Stimulated activated memory B cell treated with anti-CD40 and anti-IgM and Interleukin-4, amounts not matched to agents 10 μg/mL and 1 μg/mL and 100 μg/mL, for 72 hours (primary cell): ENCODE measurements around the gene USP1.
A peak's percentile ranks its signal among the peaks of the same experiment; 100 is the strongest.

ENCODE experiments used
- ATAC-seq: fragments of 150-1000 bp; cut with Tn5 transposase; 2 replicates; pipeline ENCODE4 v1.10.0; 2021
- H3K27ac Mint-ChIP-seq: one replicate; pipeline ENCODE4 v1.8.0; 2022; ENCODE audit warnings: mild to moderate bottlenecking, mixed read lengths
- H3K27me3 Mint-ChIP-seq: one replicate; pipeline ENCODE4 v1.8.0; 2022; ENCODE audit warnings: mixed read lengths
- H3K36me3 Mint-ChIP-seq: one replicate; pipeline ENCODE4 v1.8.0; 2022; ENCODE audit warnings: mixed read lengths
- H3K4me1 Mint-ChIP-seq: one replicate; pipeline ENCODE4 v1.8.0; 2022; ENCODE audit warnings: mixed read lengths
- H3K4me3 Mint-ChIP-seq: one replicate; pipeline ENCODE4 v1.8.0; 2022; ENCODE audit warnings: mild to moderate bottlenecking, moderate library complexity, mixed read lengths
- H3K9me3 Mint-ChIP-seq: one replicate; pipeline ENCODE4 v1.8.0; 2022; ENCODE audit warnings: mixed read lengths

USP1 gene

GRCh38 chr1:62439652-62440371 is 3.0 kb downstream of the USP1 start:
- Mint-ChIP-seq H3K27ac (peak overlapping the region; percentile 60), H3K36me3 (peaks cover 24% of the 10 kb centered on the region), H3K4me3 (peak overlapping the region; percentile 46), H3K9me3 (peaks cover 3% of the 10 kb centered on the region), H3K4me1 (peaks cover 51% of the 10 kb centered on the region), H3K27me3 (no peaks in the 10 kb centered on the region)
- no peak for ATAC-seq

GRCh38 chr1:62444701-62445100 is 7.9 kb downstream of the USP1 start:
- no peaks in the 10 kb centered on the region for H3K9me3 Mint-ChIP-seq
- H3K4me1 Mint-ChIP-seq = peaks cover 35% of the 10 kb centered on the region
- ATAC-seq = no peak
- no peak overlapping the region for H3K27ac Mint-ChIP-seq
- no peaks in the 10 kb centered on the region for H3K27me3 Mint-ChIP-seq
- peaks cover 44% of the 10 kb centered on the region for H3K36me3 Mint-ChIP-seq
- no peak overlapping the region for H3K4me3 Mint-ChIP-seq

DNA sequence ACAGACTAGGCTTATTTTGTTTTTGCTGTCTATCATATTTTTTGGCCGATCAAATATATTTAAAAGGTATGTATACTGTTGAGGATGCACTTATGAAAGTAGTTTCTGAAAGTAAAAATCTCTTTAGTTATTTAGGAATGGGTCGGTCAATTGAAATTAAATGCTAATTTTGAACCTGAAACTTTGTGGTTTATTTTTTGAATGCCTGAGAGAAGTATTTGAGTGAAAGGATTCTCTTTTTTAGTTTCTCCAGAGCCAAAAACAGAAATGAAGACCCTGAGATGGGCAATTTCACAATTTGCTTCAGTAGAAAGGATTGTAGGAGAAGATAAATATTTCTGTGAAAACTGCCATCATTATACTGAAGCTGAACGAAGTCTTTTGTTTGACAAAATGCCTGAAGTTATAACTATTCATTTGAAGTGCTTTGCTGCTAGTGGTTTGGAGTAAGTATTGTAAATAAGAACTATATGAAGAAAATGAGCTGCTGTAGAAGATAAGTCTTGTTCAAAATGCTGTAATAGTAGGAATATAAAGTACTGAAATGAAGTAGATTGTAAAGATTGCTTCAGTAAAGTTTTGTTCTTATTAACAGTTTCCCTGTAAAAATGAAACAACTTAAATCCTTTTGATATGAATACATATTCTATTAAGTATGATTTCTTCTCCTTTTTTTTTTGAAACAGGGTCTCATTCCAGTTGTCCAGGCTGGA is 11.5 kb downstream of the USP1 start:
- Mint-ChIP-seq H3K27ac (peak overlapping the region; percentile 53), H3K4me1 (peaks cover 12% of the 10 kb centered on the region), H3K36me3 (peaks cover 55% of the 10 kb centered on the region), H3K27me3 (no peaks in the 10 kb centered on the region), H3K9me3 (no peaks in the 10 kb centered on the region), H3K4me3 (no peak overlapping the region)
- ATAC-seq = no peak

DNA sequence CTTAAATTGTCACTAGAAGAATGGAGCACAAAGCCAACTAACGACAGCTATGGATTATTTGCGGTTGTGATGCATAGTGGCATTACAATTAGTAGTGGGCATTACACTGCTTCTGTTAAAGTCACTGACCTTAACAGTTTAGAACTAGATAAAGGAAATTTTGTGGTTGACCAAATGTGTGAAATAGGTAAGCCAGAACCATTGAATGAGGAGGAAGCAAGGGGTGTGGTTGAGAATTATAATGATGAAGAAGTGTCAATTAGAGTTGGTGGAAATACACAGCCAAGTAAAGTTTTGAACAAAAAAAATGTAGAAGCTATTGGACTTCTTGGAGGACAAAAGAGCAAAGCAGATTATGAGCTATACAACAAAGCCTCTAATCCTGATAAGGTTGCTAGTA is 13.5 kb downstream of the USP1 start:
- Mint-ChIP-seq H3K4me1 (no peaks in the 10 kb centered on the region), H3K36me3 (peaks cover 54% of the 10 kb centered on the region), H3K27me3 (no peaks in the 10 kb centered on the region), H3K4me3 (no peak overlapping the region), H3K9me3 (no peaks in the 10 kb centered on the region), H3K27ac (no peak overlapping the region)
- ATAC-seq = no peak

DNA sequence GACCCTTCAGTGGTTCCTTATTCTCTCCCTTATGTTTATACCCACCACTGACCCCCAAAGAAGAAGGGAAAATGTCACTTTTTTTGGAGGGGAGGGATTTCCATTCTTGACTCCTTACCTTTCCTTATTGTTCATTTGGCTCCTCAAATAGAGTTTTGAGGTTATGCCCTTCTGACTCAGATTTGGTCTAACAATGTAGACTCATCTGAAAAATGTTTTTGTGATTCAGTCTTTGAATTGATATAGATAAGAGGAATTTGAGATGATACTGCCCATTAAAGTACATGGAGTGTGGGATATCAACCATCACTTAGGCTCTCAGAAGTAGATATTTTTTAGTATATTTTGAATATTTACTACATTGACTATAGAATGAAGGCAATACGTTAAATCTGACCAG is 16.1 kb downstream of the USP1 start:
- no peaks in the 10 kb centered on the region for H3K9me3 Mint-ChIP-seq
- peaks cover 43% of the 10 kb centered on the region for H3K36me3 Mint-ChIP-seq
- H3K4me1 Mint-ChIP-seq = no peaks in the 10 kb centered on the region
- no peak overlapping the region for H3K27ac Mint-ChIP-seq
- H3K4me3 Mint-ChIP-seq = no peak overlapping the region
- no peaks in the 10 kb centered on the region for H3K27me3 Mint-ChIP-seq
- no peak for ATAC-seq

- peaks cover 19% of the 10 kb centered on the region for H3K36me3 Mint-ChIP-seq
- H3K27ac Mint-ChIP-seq = no peak overlapping the region
- no peak for ATAC-seq
- no peaks in the 10 kb centered on the region for H3K27me3 Mint-ChIP-seq
- H3K4me1 Mint-ChIP-seq = no peaks in the 10 kb centered on the region
- H3K9me3 Mint-ChIP-seq = no peaks in the 10 kb centered on the region
- H3K4me3 Mint-ChIP-seq = no peak overlapping the region
These were observed 21.1 kb downstream of the USP1 start for GRCh38 chr1:62457955-62458354.

DNA sequence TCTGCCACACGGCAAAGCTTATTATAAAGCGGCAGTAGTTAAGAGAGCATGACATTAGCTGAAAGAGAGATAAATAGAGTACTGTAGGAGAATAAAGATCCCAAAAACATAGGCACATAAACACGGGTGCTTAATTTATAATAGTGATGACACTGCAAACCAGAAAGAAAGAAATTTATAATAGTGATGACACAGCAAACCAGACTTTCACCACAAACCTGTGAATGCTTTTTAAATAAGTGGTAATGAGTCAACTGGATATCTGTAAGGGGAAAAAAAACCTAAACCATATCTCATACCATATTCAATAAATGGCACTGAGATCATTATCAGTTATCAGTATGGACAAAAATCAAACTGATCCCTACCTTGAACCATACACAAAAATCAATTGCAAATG is 25.5 kb downstream of the USP1 start:
- Mint-ChIP-seq H3K9me3 (no peaks in the 10 kb centered on the region), H3K4me1 (no peaks in the 10 kb centered on the region), H3K27me3 (no peaks in the 10 kb centered on the region), H3K4me3 (no peak overlapping the region), H3K27ac (no peak overlapping the region), H3K36me3 (peaks cover 26% of the 10 kb centered on the region)
- no peak for ATAC-seq

GRCh38 chr1:62467092-62467491 is 30.2 kb downstream of the USP1 start:
- H3K4me3 Mint-ChIP-seq = no peak overlapping the region
- H3K4me1 Mint-ChIP-seq = no peaks in the 10 kb centered on the region
- peaks cover 7% of the 10 kb centered on the region for H3K9me3 Mint-ChIP-seq
- no peaks in the 10 kb centered on the region for H3K27me3 Mint-ChIP-seq
- H3K27ac Mint-ChIP-seq = no peak overlapping the region
- peaks cover 67% of the 10 kb centered on the region for H3K36me3 Mint-ChIP-seq
- ATAC-seq = no peak

DNA sequence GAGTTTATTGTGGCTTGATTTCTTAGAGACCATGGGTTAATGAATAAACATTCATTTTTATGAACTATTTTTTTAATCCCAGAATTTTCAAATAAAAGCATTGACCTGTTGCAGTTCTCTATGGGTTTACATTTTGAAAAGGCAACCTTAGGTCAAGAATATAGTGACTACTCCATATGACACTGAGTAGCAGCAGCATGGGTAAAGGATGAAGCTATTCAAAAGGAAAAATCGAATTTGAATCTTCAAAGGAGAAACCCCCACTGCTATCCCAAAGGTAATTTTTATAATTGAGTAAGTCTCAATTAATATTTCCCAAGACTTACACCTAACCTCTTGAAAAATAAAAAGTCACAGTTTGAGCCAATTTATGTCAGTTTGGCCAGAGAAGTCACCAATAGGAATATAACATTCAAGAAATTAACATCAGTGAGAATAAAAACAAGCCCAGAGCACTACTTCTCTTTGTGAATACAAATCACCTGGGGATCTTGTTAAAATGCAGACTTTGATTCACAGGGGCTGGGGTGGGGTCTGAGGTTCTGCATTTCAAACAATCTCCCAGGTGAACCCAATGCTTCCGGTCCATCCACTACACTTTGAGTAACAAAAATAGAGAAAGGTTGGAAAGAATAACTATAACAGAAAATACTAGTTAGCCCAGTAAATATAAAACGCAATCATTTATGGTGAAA is 39.8 kb downstream of the USP1 start:
- H3K27me3 Mint-ChIP-seq = no peaks in the 10 kb centered on the region
- H3K27ac Mint-ChIP-seq = no peak overlapping the region
- H3K4me1 Mint-ChIP-seq = no peaks in the 10 kb centered on the region
- no peaks in the 10 kb centered on the region for H3K9me3 Mint-ChIP-seq
- H3K4me3 Mint-ChIP-seq = no peak overlapping the region
- no peak for ATAC-seq
- peaks cover 46% of the 10 kb centered on the region for H3K36me3 Mint-ChIP-seq

DNA sequence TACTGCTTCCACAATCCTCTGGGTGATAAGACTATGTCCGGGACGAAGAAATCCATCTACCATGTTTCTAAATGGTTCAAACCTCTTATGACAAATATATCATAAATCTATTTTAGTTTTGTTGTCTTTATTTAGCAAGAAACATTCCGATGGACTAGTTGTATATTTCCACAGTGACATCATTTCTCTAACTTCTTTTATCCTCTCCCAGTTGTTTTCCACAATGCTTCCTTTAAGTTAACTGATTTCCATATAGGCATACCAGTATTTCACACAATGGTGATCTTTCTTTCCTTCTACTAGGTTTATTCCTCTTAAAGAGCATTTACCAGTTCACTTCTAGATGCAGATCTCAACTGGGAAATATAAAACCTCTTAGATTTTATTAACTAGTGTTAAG is 44.8 kb downstream of the USP1 start:
- H3K4me3 Mint-ChIP-seq = no peak overlapping the region

GRCh38 chr1:62484824-62485468 is 48.1 kb downstream of the USP1 start:
- no peak for ATAC-seq
- Mint-ChIP-seq H3K27ac (peak overlapping the region; percentile 62), H3K9me3 (no peaks in the 10 kb centered on the region), H3K4me3 (peak overlapping the region; percentile 65), H3K27me3 (no peaks in the 10 kb centered on the region), H3K36me3 (peaks cover 30% of the 10 kb centered on the region), H3K4me1 (peaks cover 15% of the 10 kb centered on the region)

More for the DNA sequence above, 44.8 kb downstream of the USP1 start:
- H3K27ac Mint-ChIP-seq = no peak overlapping the region
- H3K27me3 Mint-ChIP-seq = no peaks in the 10 kb centered on the region
- peaks cover 15% of the 10 kb centered on the region for H3K4me1 Mint-ChIP-seq
- no peak for ATAC-seq
- no peaks in the 10 kb centered on the region for H3K9me3 Mint-ChIP-seq
- peaks cover 28% of the 10 kb centered on the region for H3K36me3 Mint-ChIP-seq

DNA sequence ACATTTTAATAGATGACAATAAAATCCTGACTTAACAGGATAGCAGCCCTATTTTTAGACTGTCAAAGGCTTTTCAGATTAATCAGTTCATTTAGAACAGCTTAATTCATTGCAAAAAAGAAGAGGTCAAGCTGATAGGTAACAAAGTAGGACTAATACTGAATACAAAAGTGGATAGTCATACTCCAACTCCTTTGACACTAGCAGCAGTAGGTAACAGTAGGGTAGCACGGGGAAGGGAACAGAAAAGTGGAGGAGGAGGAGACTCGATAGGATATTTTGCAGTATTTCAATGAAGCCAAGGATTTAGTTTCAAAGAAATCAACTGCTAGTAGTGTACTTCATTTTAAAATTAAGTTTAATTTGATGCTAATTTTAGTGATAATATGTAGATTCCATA is 51.1 kb downstream of the USP1 start:
- Mint-ChIP-seq H3K4me1 (peaks cover 15% of the 10 kb centered on the region), H3K27ac (no peak overlapping the region), H3K27me3 (no peaks in the 10 kb centered on the region), H3K9me3 (no peaks in the 10 kb centered on the region), H3K4me3 (no peak overlapping the region), H3K36me3 (peaks cover 21% of the 10 kb centered on the region)
- no peak for ATAC-seq

DNA sequence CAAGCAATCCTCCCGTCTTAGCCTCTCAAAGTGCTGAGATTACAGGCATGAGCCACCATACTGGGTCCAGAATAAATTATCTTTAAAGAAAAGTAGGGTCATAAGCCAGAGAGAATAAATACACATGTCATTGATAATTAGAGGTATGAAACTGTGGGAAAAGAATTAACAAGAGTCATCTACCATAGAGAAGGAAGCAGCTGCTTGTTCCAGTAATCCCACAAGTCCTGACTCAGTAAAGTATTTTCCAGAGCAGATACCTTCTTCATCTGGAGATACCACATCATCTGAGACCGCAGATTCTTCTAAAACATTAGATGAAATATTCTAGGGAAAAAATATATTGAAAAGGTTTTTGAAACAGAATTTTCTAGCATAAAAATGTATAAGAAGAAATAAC is 55.7 kb downstream of the USP1 start:
- Mint-ChIP-seq H3K4me1 (no peaks in the 10 kb centered on the region), H3K27me3 (no peaks in the 10 kb centered on the region), H3K9me3 (no peaks in the 10 kb centered on the region), H3K36me3 (peaks cover 34% of the 10 kb centered on the region), H3K27ac (no peak overlapping the region), H3K4me3 (no peak overlapping the region)
- ATAC-seq = no peak

GRCh38 chr1:62493656-62494055 is 56.8 kb downstream of the USP1 start:
- no peaks in the 10 kb centered on the region for H3K4me1 Mint-ChIP-seq
- H3K27me3 Mint-ChIP-seq = no peaks in the 10 kb centered on the region
- no peak for ATAC-seq
- H3K9me3 Mint-ChIP-seq = no peaks in the 10 kb centered on the region
- no peak overlapping the region for H3K27ac Mint-ChIP-seq
- H3K36me3 Mint-ChIP-seq = peaks cover 38% of the 10 kb centered on the region
- H3K4me3 Mint-ChIP-seq = no peak overlapping the region

GRCh38 chr1:62494137-62494536 is 57.3 kb downstream of the USP1 start:
- no peak for ATAC-seq
- no peak overlapping the region for H3K27ac Mint-ChIP-seq
- H3K9me3 Mint-ChIP-seq = no peaks in the 10 kb centered on the region
- no peaks in the 10 kb centered on the region for H3K27me3 Mint-ChIP-seq
- H3K36me3 Mint-ChIP-seq = peaks cover 38% of the 10 kb centered on the region
- no peak overlapping the region for H3K4me3 Mint-ChIP-seq
- H3K4me1 Mint-ChIP-seq = no peaks in the 10 kb centered on the region
